SK-N-MC (cell line): Measurements from ENCODE around the gene BICC1.

ENCODE experiments used
- EZH2 ChIP-seq: fragments of 200-600 bp; sonication (generic); IDR thresholded peaks from one replicate; pipeline ENCODE4 v1.6.1; 2017; ENCODE audit warnings: antibody characterized with exemption
- POLR2AphosphoS5 ChIP-seq: IDR thresholded peaks from 2 replicates; pipeline ENCODE4 v1.6.1; 2012; ENCODE audit warnings: mild to moderate bottlenecking, low read depth, low read length, borderline replicate concordance

DNA sequence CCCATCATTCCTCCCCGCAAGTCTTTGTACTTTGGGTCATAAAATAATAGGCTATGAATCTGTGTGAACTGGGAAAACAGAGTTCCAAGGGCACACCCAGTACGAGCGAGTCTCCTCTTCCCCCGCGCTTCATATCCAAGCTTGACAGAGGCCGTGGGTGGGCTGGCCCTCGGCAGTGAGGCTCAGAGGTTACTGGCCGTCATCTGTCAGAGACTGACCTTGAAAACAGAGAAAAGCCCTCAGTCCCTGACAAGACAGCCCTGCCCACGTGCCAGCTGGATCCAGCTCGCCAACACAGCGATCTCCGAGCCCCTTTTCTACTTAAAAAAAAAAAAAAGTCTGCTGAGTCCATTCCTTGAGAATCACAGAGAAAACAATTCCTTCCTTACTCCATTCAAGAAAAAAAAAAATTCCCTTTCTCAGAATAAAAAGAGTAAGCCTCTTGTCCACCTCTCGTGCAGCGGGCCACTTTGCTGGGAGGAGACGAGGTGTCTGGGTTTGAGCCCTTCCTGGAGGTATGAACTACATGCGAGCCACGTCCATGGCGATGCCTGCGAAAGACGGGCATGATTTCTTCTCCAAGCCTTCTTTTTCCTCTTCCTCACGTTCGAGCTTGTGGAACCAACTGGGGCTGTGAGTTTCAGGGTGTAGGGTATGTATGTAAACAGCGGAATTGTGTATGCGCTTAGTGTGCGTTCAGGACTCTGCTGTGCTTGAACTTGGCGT lies 744 bp upstream of the BICC1 start:
- TF ChIP-seq POLR2AphosphoS5, result no peak
- TF ChIP-seq EZH2, result no peak
